Sigmoid colon (tissue), 3 donors: ENCODE data around the gene MEGF8.

Source experiments
- POLR2A ChIP-seq, 2 donors: fragments of 450-650 bp; IDR thresholded peaks; one replicate each; pipeline ENCODE4 v1.6.1; 2016; ENCODE audit warnings: antibody characterized with exemption in 2 of 2, mild to moderate bottlenecking in 2 of 2, moderate library complexity in 2 of 2
- TF ChIP-seq, protein P1 (sequence below), 4 experiments: fragments of 450-650 bp in 3 of 4; fragments of 200-600 bp in 1 of 4; IDR thresholded peaks; one replicate each; pipeline ENCODE4 v1.5.1; 2016 to 2019; ENCODE audit warnings: antibody characterized with exemption in 4 of 4, mild to moderate bottlenecking in 3 of 4, moderate library complexity in 2 of 4

GRCh38 chr19:42353341-42354015 is 28.0 kb downstream of the MEGF8 start:
- TF ChIP-seq, protein P1, sequence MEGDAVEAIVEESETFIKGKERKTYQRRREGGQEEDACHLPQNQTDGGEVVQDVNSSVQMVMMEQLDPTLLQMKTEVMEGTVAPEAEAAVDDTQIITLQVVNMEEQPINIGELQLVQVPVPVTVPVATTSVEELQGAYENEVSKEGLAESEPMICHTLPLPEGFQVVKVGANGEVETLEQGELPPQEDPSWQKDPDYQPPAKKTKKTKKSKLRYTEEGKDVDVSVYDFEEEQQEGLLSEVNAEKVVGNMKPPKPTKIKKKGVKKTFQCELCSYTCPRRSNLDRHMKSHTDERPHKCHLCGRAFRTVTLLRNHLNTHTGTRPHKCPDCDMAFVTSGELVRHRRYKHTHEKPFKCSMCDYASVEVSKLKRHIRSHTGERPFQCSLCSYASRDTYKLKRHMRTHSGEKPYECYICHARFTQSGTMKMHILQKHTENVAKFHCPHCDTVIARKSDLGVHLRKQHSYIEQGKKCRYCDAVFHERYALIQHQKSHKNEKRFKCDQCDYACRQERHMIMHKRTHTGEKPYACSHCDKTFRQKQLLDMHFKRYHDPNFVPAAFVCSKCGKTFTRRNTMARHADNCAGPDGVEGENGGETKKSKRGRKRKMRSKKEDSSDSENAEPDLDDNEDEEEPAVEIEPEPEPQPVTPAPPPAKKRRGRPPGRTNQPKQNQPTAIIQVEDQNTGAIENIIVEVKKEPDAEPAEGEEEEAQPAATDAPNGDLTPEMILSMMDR (IDR thresholded peaks at IDR 0.05) = no peak
- TF ChIP-seq POLR2A (IDR thresholded peaks at IDR 0.05) = no peak
